Panc1 (cell line): ENCODE measurements around the gene OSER1. TPM values are rescaled to one million over a fixed set of nuclear protein-coding genes. Genes with fewer than 3 reads are reported as not detected.

ENCODE experiments used
- ATAC-seq: fragments of 200-7000 bp; cut with Tn5 transposase; 2 replicates; pipeline ENCODE4 v1.9.1; 2020; ENCODE audit warnings: mild to moderate bottlenecking, moderate library complexity
- BruUV-seq: library from RNA; stranded (reverse); fragments of 400-500 nt; replicated peaks from 2 replicates; lab custom pipeline; 2021; lab: Mats Ljungman, UMichigan
- CTCF ChIA-PET: fragments of 300-600 bp; sonication (Branson Sonifier 250); formaldehyde crosslinking; loops from one replicate; lab custom pipeline; 2022; ENCODE audit warnings: antibody characterized with exemption; lab: Charles Lee
- POLR2A ChIA-PET: fragments of 300-600 bp; sonication (Branson Sonifier 250); formaldehyde crosslinking; loops from one replicate; lab custom pipeline; 2022; ENCODE audit warnings: antibody characterized with exemption; lab: Charles Lee
- DNase-seq: peaks from one replicate; pipeline ENCODE4 v3.0.0-alpha.2; 2010; ENCODE audit warnings: low read depth, low spot score
- H3K27ac ChIP-seq: 2 replicates; pipeline ENCODE4 v1.5.1; 2011; ENCODE audit warnings: mild to moderate bottlenecking, low read length, inconsistent platforms
- H3K27me3 ChIP-seq: fragments of 200-500 bp; sonication (Bioruptor generic); 2 replicates; pipeline ENCODE4 v1.6.0; 2014; ENCODE audit warnings: low read length, inconsistent platforms; ENCODE audit not compliant: control insufficient read depth, insufficient read depth
- H3K36me3 ChIP-seq: fragments of 200-500 bp; sonication (Bioruptor generic); 2 replicates; pipeline ENCODE4 v1.5.1; 2014; ENCODE audit warnings: inconsistent platforms, mild to moderate bottlenecking, low read length, moderate library complexity; ENCODE audit not compliant: control insufficient read depth, insufficient read depth
- H3K4me1 ChIP-seq: 2 replicates; pipeline ENCODE4 v1.5.1; 2011; ENCODE audit warnings: inconsistent platforms, mild to moderate bottlenecking, low read length, moderate library complexity; ENCODE audit not compliant: control insufficient read depth, insufficient read depth
- H3K4me3 ChIP-seq, 2 experiments: 2 replicates each; pipeline ENCODE4 v1.5.1; 2011 to 2012; ENCODE audit warnings: low read depth in 2 of 2, low read length in 2 of 2, mild to moderate bottlenecking in 2 of 2, inconsistent platforms in 1 of 2, moderate library complexity in 1 of 2
- H3K9me3 ChIP-seq: fragments of 200-500 bp; sonication (Bioruptor generic); 2 replicates; pipeline ENCODE4 v1.5.1; 2014; ENCODE audit warnings: low read depth, mild to moderate bottlenecking, inconsistent platforms, low read length, moderate library complexity; ENCODE audit not compliant: control insufficient read depth, insufficient read depth
- POLR2AphosphoS5 ChIP-seq: IDR thresholded peaks from 2 replicates; pipeline ENCODE4 v1.6.1; 2012; ENCODE audit warnings: mild to moderate bottlenecking, low read depth, low read length, moderate library complexity
- SIN3A ChIP-seq: IDR thresholded peaks from 2 replicates; pipeline ENCODE4 v1.6.1; 2012; ENCODE audit warnings: low read depth, mild to moderate bottlenecking, low read length, moderate library complexity, borderline replicate concordance; ENCODE audit not compliant: insufficient read depth
- TCF7L2 ChIP-seq: IDR thresholded peaks from 2 replicates; pipeline ENCODE4 v1.6.1; 2011; ENCODE audit warnings: mild to moderate bottlenecking, low read depth, low read length, inconsistent platforms
- in situ Hi-C: cut with HindIII; loops from 2 replicates; pipeline ENCODE4 v1.10.0; 2016; ENCODE audit warnings: low sequenced_read_pairs, low pct_unique_long_range_greater_than_20kb
- intact Hi-C: fragments of 100-400 bp; cut with micrococcal nuclease; formaldehyde crosslinking; loops from one replicate; pipeline ENCODE4 v1.10.0; 2022; ENCODE audit not compliant: unreplicated experiment
- total RNA-seq: library from RNA; stranded (reverse); gene quantifications from one replicate; pipeline ENCODE4 v1.2.1, GENCODE V29; 2021; ENCODE audit not compliant: unreplicated experiment
- TF ChIP-seq, protein P1 (sequence below): fragments of 450-650 bp; IDR thresholded peaks from 2 replicates; pipeline ENCODE4 v1.5.1; 2017; ENCODE audit warnings: mild to moderate bottlenecking
- TF ChIP-seq, protein P2 (sequence below), 2 experiments: IDR thresholded peaks; 2 replicates each; pipeline ENCODE4 v1.6.1; 2011 to 2012; ENCODE audit warnings: low read depth in 2 of 2, control low read depth in 1 of 2, low read length in 1 of 2, mild to moderate bottlenecking in 1 of 2, moderate library complexity in 1 of 2; ENCODE audit not compliant: insufficient read depth in 1 of 2

OSER1 gene
- total RNA-seq, 1 experiment from 2014 or later: 37.8 TPM

DNA sequence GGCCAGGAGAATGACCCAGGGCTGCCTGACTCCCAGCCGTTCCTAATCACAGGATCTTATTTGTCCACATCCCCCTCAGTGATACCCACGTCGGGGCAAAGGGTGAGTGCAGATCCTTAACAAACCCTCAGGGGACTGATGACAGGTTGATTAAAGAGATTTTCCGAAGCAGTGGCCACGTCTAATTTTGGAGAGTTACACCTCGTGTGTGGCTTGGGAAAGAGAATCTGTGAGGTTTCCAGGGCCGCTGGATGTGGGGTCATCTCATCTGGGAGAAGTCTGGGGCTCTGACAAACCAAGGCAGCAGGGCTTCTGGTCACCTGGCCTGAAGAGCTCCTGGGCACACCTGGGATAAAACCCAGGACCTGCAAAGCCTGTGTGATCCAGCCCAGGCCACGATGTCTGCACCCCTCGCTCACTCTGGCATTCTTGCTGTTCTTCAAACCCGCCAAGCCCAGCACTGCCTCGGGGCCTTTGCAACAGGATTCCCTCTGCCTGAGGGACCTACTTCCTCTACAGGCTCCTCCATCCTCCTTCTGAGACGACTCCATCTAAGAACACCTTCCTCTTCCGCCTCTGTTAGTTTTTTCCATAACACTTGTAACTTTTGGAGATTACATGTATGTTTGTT lies 28.3 kb downstream of the OSER1 start:
- Histone ChIP-seq H3K9me3 (no peaks in the 10 kb centered on the region), H3K27ac (no peak overlapping the region), H3K4me1 (peaks cover under 1% of the 10 kb centered on the region; the same call in 1 of the 2 replicates), H3K36me3 (no peaks in the 10 kb centered on the region), H3K27me3 (no peaks in the 10 kb centered on the region), H3K4me3 (no peak overlapping the region)
- CTCF ChIA-PET: no interaction called here
- no TSS peak for BruUV-seq
- TF ChIP-seq, protein P1, sequence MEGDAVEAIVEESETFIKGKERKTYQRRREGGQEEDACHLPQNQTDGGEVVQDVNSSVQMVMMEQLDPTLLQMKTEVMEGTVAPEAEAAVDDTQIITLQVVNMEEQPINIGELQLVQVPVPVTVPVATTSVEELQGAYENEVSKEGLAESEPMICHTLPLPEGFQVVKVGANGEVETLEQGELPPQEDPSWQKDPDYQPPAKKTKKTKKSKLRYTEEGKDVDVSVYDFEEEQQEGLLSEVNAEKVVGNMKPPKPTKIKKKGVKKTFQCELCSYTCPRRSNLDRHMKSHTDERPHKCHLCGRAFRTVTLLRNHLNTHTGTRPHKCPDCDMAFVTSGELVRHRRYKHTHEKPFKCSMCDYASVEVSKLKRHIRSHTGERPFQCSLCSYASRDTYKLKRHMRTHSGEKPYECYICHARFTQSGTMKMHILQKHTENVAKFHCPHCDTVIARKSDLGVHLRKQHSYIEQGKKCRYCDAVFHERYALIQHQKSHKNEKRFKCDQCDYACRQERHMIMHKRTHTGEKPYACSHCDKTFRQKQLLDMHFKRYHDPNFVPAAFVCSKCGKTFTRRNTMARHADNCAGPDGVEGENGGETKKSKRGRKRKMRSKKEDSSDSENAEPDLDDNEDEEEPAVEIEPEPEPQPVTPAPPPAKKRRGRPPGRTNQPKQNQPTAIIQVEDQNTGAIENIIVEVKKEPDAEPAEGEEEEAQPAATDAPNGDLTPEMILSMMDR: no peak
- TF ChIP-seq, protein P2, sequence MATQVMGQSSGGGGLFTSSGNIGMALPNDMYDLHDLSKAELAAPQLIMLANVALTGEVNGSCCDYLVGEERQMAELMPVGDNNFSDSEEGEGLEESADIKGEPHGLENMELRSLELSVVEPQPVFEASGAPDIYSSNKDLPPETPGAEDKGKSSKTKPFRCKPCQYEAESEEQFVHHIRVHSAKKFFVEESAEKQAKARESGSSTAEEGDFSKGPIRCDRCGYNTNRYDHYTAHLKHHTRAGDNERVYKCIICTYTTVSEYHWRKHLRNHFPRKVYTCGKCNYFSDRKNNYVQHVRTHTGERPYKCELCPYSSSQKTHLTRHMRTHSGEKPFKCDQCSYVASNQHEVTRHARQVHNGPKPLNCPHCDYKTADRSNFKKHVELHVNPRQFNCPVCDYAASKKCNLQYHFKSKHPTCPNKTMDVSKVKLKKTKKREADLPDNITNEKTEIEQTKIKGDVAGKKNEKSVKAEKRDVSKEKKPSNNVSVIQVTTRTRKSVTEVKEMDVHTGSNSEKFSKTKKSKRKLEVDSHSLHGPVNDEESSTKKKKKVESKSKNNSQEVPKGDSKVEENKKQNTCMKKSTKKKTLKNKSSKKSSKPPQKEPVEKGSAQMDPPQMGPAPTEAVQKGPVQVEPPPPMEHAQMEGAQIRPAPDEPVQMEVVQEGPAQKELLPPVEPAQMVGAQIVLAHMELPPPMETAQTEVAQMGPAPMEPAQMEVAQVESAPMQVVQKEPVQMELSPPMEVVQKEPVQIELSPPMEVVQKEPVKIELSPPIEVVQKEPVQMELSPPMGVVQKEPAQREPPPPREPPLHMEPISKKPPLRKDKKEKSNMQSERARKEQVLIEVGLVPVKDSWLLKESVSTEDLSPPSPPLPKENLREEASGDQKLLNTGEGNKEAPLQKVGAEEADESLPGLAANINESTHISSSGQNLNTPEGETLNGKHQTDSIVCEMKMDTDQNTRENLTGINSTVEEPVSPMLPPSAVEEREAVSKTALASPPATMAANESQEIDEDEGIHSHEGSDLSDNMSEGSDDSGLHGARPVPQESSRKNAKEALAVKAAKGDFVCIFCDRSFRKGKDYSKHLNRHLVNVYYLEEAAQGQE (IDR thresholded peaks at IDR 0.05; ENCODE audit: insufficient read depth in 1 of 2, low read depth in 2 of 2, low read length in 1 of 2): no peak
- TF ChIP-seq POLR2AphosphoS5 (no peak), TCF7L2 (no peak), SIN3A (no peak)
- intact Hi-C loops (no loop called here), in situ Hi-C loops (no loop called here)
- ATAC-seq: no peak
- POLR2A ChIA-PET: no interaction called here
- no peak for DNase-seq

DNA sequence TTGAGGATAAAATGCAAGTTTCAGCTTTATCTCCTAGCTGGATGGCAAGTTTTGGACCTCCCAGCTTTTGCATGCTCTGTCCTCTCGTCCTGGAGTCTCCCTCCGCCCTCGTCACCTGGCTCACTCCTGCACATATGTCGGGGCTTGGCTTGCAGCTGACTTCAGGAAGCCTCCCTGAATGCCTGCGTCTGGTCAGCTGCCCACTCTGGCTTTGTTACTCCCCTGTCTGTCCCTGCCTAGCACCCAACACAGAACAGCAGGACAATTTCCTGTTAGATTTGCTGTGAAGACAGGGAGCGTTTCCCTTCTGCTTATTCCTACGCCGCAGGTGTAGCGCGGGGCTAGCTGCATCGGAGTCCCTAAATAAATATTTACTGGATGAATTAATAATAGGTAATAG lies 29.0 kb downstream of the OSER1 start:
- Histone ChIP-seq H3K4me1 (no peaks in the 10 kb centered on the region), H3K9me3 (no peaks in the 10 kb centered on the region), H3K36me3 (no peaks in the 10 kb centered on the region), H3K27me3 (no peaks in the 10 kb centered on the region), H3K27ac (no peak overlapping the region), H3K4me3 (no peak overlapping the region)
- ChIA-PET CTCF (no interaction called here), POLR2A (no interaction called here)
- TF ChIP-seq, protein P2 (IDR thresholded peaks at IDR 0.05; ENCODE audit: insufficient read depth in 1 of 2, low read depth in 2 of 2, low read length in 1 of 2): no peak
- no peak for TF ChIP-seq SIN3A
- TF ChIP-seq TCF7L2: no peak
- no peak for TF ChIP-seq POLR2AphosphoS5
- intact Hi-C loops: no loop called here
- in situ Hi-C loops: no loop called here
- DNase-seq (no peak), ATAC-seq (no peak)
- no TSS peak for BruUV-seq
